ENCODE measurements around the gene SASS6. TPM values are rescaled to one million over a fixed set of nuclear protein-coding genes. Genes with fewer than 3 reads are reported as not detected.

Gene SASS6
- total RNA-seq, 1 donor from 2014 or later, result 5.5 TPM

GRCh38 chr1:100073531-100073930 is 59.2 kb downstream of the SASS6 start:
- Mint-ChIP-seq H3K4me3 (no peak overlapping the region), H3K4me1 (peaks cover 4% of the 10 kb centered on the region), H3K27ac (no peak overlapping the region), H3K36me3 (ENCODE audit: low read depth) (peaks cover 82% of the 10 kb centered on the region), H3K27me3 (no peaks in the 10 kb centered on the region), H3K9me3 (no peaks in the 10 kb centered on the region)
- ATAC-seq (ENCODE audit: low read depth) (no peak), DNase-seq (no peak)
- CTCF ChIA-PET, result no interaction called here
- TF ChIP-seq CTCF (IDR thresholded peaks at IDR 0.05), result no peak
- POLR2A ChIA-PET, result no interaction called here
- intact Hi-C loops (cut with micrococcal nuclease), result loop anchor here (2.0 kb wide), 1 partner anchor 13 kb away; no protein-coding TSS in a partner anchor

- Mint-ChIP-seq H3K36me3 (ENCODE audit: low read depth) (peaks cover 85% of the 10 kb centered on the region), H3K4me3 (no peak overlapping the region), H3K27me3 (no peaks in the 10 kb centered on the region), H3K4me1 (peaks cover 6% of the 10 kb centered on the region), H3K9me3 (no peaks in the 10 kb centered on the region), H3K27ac (no peak overlapping the region)
- ChIA-PET CTCF (no interaction called here), POLR2A (interaction anchor here (0.6 to 1.2 kb wide), 2 partner anchors 17 to 21 kb away, joined by 10 to 12 read pairs; no protein-coding TSS in a partner anchor)
- no peak for TF ChIP-seq CTCF (IDR thresholded peaks at IDR 0.05)
- ATAC-seq (ENCODE audit: low read depth) (no peak), DNase-seq (no peak)
- intact Hi-C loops (cut with micrococcal nuclease), result no loop called here
Measured at GRCh38 chr1:100070201-100070939, 62.4 kb downstream of the SASS6 start.

- no peak for TF ChIP-seq CTCF (IDR thresholded peaks at IDR 0.05)
- H3K27ac Mint-ChIP-seq, result no peak overlapping the region
- ATAC-seq (ENCODE audit: low read depth) (no peak), DNase-seq (no peak)
- POLR2A ChIA-PET, result interaction anchor here (0.6 kb wide), 1 partner anchor 12 kb away, joined by 6 read pairs; no protein-coding TSS in a partner anchor
- intact Hi-C loops (cut with micrococcal nuclease), result no loop called here
- peaks cover 81% of the 10 kb centered on the region for H3K36me3 Mint-ChIP-seq (ENCODE audit: low read depth)
- CTCF ChIA-PET, result no interaction called here
- H3K4me3 Mint-ChIP-seq, result no peak overlapping the region
- H3K4me1 Mint-ChIP-seq, result peaks cover 15% of the 10 kb centered on the region
- H3K27me3 Mint-ChIP-seq, result no peaks in the 10 kb centered on the region
- no peaks in the 10 kb centered on the region for H3K9me3 Mint-ChIP-seq
Measured at GRCh38 chr1:100065969-100066227, 66.8 kb downstream of the SASS6 start.

- TF ChIP-seq CTCF (IDR thresholded peaks at IDR 0.05), result no peak
- Mint-ChIP-seq H3K36me3 (ENCODE audit: low read depth) (peaks cover 81% of the 10 kb centered on the region), H3K27ac (no peak overlapping the region), H3K27me3 (no peaks in the 10 kb centered on the region), H3K4me1 (peaks cover 15% of the 10 kb centered on the region), H3K9me3 (no peaks in the 10 kb centered on the region), H3K4me3 (no peak overlapping the region)
- intact Hi-C loops (cut with micrococcal nuclease), result no loop called here
- POLR2A ChIA-PET, result no interaction called here
- DNase-seq, result no peak
- CTCF ChIA-PET, result no interaction called here
- ATAC-seq (ENCODE audit: low read depth), result no peak
Measured at GRCh38 chr1:100065183-100065968, 67.4 kb downstream of the SASS6 start.

GRCh38 chr1:100061681-100062080 is 71.0 kb downstream of the SASS6 start:
- ATAC-seq (ENCODE audit: low read depth), result no peak
- H3K36me3 Mint-ChIP-seq (ENCODE audit: low read depth), result peaks cover 66% of the 10 kb centered on the region

More at GRCh38 chr1:100061681-100062080, 71.0 kb downstream of the SASS6 start:
- CTCF ChIA-PET, result no interaction called here
- no peak overlapping the region for H3K4me3 Mint-ChIP-seq
- no peak for TF ChIP-seq CTCF (IDR thresholded peaks at IDR 0.05)
- H3K27ac Mint-ChIP-seq, result no peak overlapping the region
- H3K27me3 Mint-ChIP-seq, result no peaks in the 10 kb centered on the region
- H3K9me3 Mint-ChIP-seq, result no peaks in the 10 kb centered on the region
- DNase-seq, result no peak
- intact Hi-C loops (cut with micrococcal nuclease), result loop anchor here (2.0 kb wide), 1 partner anchor 15 kb away; no protein-coding TSS in a partner anchor
- peaks cover 15% of the 10 kb centered on the region for H3K4me1 Mint-ChIP-seq
- POLR2A ChIA-PET, result no interaction called here

All from activated B cell treated with CpG ODN at 0.5 μM for 24 hours (primary cell).